ENCODE measurements around the gene B4GALT5.
A peak's percentile ranks its signal among the peaks of the same experiment; 100 is the strongest.

The B4GALT5 gene

DNA sequence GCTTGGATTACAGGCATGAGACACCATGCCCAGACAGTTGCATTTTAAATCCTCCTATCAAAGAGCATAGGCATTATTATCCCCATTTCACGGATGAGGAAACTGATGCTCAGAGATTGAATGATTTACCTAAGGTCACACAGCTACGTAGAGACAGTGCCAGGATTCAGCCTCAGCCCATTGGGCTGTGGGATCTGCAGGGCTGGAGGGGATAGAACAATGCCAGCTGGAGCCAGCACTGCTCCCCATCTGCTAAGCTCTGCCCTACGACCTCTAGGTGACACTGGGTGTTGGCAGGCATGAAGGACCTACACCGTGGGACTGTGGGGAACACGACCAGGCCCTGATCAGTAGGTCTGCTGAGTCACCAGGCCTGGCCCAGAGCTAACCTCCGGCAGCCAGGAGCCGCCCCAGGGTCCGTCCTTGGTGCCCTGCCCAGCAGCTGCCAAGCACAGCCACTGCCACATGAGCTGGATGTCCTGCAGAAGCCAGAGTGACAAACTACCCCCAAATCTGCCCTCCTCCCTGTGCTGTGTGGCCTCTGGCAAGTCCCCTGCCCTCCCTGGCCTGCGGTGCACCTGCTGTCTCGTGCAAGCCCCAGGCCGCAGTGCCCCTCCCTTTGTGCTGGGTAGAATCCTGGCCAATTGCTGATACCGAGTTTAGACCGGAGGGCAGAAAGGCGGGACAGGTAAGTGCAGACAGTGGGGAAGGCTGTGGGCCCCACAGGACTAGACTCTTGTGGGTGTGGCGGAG, 98.1 kb downstream of the B4GALT5 start:
- TF ChIP-seq FOXP2 (optimal IDR thresholded peaks at IDR 0.05; ENCODE audit: borderline replicate concordance, extremely low read depth, extremely low read length, insufficient read depth) = no peak

DNA sequence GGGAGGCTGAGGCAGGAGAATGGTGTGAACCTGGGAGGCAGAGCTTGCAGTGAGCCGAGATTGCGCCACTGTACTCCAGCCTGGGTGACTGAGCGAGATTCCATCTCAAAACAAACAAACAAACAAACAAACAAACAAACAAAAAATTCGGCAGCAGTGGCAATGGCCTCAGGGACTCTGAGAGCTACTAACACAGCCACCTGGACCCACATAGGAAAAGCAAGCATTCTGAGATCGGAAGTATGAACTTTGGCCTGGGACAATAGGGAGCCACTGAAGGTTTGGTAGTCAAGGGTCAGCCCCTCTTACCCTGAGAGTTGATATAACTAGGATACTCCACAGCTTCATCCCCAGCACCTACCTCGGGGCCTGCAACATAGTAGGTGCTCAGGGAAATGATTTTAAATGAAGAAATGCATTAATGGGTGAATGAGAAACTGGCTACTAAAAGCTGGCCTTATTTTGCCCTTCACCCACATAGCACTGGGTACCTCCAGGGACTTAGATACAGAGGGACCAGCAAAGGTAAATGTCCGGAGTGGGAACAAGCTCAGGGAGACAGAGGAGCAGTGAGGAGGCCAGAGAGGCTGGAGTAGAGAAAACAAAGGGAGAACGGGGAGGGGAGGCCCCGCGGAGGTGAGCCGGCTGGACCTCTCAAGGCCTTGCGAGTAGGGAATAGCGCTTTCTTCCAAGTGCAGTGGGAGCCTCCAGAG, 99.2 kb downstream of the B4GALT5 start:
- TF ChIP-seq, protein P1, sequence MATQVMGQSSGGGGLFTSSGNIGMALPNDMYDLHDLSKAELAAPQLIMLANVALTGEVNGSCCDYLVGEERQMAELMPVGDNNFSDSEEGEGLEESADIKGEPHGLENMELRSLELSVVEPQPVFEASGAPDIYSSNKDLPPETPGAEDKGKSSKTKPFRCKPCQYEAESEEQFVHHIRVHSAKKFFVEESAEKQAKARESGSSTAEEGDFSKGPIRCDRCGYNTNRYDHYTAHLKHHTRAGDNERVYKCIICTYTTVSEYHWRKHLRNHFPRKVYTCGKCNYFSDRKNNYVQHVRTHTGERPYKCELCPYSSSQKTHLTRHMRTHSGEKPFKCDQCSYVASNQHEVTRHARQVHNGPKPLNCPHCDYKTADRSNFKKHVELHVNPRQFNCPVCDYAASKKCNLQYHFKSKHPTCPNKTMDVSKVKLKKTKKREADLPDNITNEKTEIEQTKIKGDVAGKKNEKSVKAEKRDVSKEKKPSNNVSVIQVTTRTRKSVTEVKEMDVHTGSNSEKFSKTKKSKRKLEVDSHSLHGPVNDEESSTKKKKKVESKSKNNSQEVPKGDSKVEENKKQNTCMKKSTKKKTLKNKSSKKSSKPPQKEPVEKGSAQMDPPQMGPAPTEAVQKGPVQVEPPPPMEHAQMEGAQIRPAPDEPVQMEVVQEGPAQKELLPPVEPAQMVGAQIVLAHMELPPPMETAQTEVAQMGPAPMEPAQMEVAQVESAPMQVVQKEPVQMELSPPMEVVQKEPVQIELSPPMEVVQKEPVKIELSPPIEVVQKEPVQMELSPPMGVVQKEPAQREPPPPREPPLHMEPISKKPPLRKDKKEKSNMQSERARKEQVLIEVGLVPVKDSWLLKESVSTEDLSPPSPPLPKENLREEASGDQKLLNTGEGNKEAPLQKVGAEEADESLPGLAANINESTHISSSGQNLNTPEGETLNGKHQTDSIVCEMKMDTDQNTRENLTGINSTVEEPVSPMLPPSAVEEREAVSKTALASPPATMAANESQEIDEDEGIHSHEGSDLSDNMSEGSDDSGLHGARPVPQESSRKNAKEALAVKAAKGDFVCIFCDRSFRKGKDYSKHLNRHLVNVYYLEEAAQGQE (IDR thresholded peaks at IDR 0.05; ENCODE audit: insufficient read depth in 1 of 2, low read depth in 2 of 2, low read length in 2 of 2) = no peak
- TF ChIP-seq TAF1 (IDR thresholded peaks at IDR 0.05; ENCODE audit: borderline replicate concordance, insufficient read depth, low read length) (no peak), POLR2AphosphoS5 (IDR thresholded peaks at IDR 0.05; ENCODE audit: low read depth, low read length) (no peak), SIN3A (IDR thresholded peaks at IDR 0.05; ENCODE audit: borderline replicate concordance, insufficient read depth, low read length) (no peak), FOXP2 (optimal IDR thresholded peaks at IDR 0.05; ENCODE audit: borderline replicate concordance, extremely low read depth, extremely low read length, insufficient read depth) (no peak)

DNA sequence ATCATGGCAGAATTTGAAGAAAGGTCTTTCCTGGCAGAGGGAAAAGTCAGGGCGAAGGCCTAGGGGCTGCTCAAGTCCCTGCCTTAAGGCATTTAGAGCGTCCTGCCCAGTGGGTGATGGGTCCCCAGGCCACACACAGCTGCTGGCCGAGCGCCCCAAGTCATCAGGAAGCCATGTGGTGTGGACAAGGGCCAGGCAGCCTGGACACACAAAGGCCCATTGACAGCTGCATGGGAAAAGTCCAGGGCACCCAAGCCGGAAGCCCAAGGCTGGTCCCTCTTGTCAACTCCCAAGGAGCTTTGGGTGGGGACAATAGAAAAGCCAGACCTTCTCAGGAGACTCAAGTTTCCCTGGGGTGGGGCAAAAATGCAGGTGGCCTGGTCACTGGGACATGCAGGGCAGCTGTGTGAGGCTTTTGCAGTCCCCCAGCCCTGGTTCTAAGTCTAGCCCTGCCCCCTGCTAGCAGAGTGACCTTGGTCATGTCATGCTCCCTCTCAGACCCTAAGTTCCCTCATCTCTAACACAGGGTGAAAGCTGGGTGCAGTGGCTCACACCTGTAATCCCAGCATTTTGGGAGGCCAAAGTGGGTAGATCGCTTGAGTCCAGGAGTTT, 101.4 kb downstream of the B4GALT5 start:
- no peak for TF ChIP-seq SIN3A (IDR thresholded peaks at IDR 0.05; ENCODE audit: borderline replicate concordance, insufficient read depth, low read length)
- TF ChIP-seq, protein P1 (IDR thresholded peaks at IDR 0.05; ENCODE audit: insufficient read depth in 1 of 2, low read depth in 2 of 2, low read length in 2 of 2) = no peak
- no peak for TF ChIP-seq FOXP2 (optimal IDR thresholded peaks at IDR 0.05; ENCODE audit: borderline replicate concordance, extremely low read depth, extremely low read length, insufficient read depth)
- TF ChIP-seq TAF1 (IDR thresholded peaks at IDR 0.05; ENCODE audit: borderline replicate concordance, insufficient read depth, low read length) = no peak
- no peak for TF ChIP-seq POLR2AphosphoS5 (IDR thresholded peaks at IDR 0.05; ENCODE audit: low read depth, low read length)

DNA sequence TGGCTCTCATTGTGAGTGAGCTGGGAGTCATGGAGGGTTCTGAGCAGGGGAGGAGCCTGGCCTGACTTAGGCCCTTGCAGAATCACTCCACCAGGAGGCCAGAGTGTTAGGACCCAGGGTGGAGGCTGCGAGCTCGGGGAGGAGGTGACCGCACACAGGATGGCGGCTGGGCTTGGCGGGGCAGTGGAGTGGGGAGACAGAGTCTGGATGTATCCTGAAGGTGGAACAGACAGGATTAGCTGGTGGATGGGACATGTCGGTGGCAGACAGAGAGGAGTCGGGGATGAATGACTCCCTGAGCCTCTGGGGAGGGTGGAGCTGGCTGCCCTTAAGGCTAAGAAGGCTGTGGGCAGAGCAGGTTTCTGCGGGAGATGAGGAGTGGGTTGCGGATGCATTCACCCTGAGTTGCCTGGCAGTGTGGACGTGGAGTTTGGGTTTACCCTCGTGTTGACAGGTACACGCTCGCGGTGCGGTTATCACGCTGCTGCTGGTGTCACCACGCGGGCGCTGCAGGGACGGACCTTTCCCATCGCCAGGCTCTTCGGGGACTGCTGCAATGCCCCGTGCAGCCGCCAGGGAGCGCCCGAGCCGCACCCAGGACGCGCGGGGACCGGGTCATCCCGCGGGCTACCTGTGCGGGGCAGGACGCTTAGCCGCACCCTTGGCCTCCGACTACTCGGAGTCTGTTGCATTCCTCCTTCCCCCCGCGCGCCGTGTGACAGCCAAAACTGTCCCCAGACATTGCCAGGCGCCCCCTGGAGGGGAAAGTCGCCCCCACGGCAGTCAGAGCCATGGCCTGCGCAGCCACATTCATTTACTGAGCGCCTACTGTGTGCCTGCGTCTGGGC, 102.8 kb downstream of the B4GALT5 start:
- TF ChIP-seq POLR2AphosphoS5 (IDR thresholded peaks at IDR 0.05; ENCODE audit: low read depth, low read length) (no peak), FOXP2 (optimal IDR thresholded peaks at IDR 0.05; ENCODE audit: borderline replicate concordance, extremely low read depth, extremely low read length, insufficient read depth) (peak; percentile 84)
- TF ChIP-seq, protein P1 (IDR thresholded peaks at IDR 0.05; ENCODE audit: insufficient read depth in 1 of 2, low read depth in 2 of 2, low read length in 2 of 2) = no peak

Measured in PFSK-1 (cell line).